Coronary artery (tissue), 2 donors: ENCODE data around the gene R3HCC1L.

Experiments used
- DNase-seq: peaks from one replicate; pipeline ENCODE4 v3.0.0-alpha.2; 2017; ENCODE audit warnings: low spot score
- H3K27ac ChIP-seq, 2 donors: fragments of 200-600 bp; sonication (generic); one replicate each; pipeline ENCODE4 v1.5.1; 2016 to 2019
- H3K4me3 ChIP-seq: fragments of 200-600 bp; sonication (generic); 2 replicates; pipeline ENCODE4 v1.5.1; 2016; ENCODE audit warnings: mild to moderate bottlenecking, moderate library complexity
- TF ChIP-seq, protein P1 (sequence below): fragments of 200-600 bp; sonication (generic); IDR thresholded peaks from one replicate; pipeline ENCODE4 v1.5.1; 2019; ENCODE audit warnings: antibody characterized with exemption

R3HCC1L gene

GRCh38 chr10:98163941-98164340 is 29.5 kb downstream of the R3HCC1L start:
- TF ChIP-seq, protein P1, sequence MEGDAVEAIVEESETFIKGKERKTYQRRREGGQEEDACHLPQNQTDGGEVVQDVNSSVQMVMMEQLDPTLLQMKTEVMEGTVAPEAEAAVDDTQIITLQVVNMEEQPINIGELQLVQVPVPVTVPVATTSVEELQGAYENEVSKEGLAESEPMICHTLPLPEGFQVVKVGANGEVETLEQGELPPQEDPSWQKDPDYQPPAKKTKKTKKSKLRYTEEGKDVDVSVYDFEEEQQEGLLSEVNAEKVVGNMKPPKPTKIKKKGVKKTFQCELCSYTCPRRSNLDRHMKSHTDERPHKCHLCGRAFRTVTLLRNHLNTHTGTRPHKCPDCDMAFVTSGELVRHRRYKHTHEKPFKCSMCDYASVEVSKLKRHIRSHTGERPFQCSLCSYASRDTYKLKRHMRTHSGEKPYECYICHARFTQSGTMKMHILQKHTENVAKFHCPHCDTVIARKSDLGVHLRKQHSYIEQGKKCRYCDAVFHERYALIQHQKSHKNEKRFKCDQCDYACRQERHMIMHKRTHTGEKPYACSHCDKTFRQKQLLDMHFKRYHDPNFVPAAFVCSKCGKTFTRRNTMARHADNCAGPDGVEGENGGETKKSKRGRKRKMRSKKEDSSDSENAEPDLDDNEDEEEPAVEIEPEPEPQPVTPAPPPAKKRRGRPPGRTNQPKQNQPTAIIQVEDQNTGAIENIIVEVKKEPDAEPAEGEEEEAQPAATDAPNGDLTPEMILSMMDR, result no peak
- no peak overlapping the region for H3K27ac ChIP-seq
- H3K4me3 ChIP-seq, result no peak overlapping the region
- no peak for DNase-seq

DNA sequence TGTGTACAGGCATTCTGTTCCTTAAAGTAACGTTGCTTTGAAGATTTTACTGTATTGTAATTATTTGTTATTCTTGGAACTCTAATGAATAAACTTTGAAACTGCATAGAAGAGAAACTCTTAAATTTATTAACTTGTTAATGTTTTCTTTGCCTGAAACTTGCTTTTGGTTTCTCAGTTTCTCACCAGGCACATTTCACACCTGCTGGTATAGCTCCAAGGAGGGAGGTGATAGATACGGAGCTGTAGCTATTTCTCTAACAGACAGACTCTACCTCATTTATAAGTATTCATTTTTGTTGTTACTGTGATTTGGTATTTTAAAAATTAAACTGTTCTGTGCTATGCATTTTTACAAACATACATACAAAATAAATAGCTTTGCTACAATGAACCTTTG is 32.7 kb downstream of the R3HCC1L start:
- Histone ChIP-seq H3K27ac (no peak overlapping the region), H3K4me3 (no peak overlapping the region)
- no peak for DNase-seq
- TF ChIP-seq, protein P1, result no peak

GRCh38 chr10:98168147-98168546 is 33.7 kb downstream of the R3HCC1L start:
- Histone ChIP-seq H3K4me3 (no peak overlapping the region), H3K27ac (no peak overlapping the region)
- DNase-seq, result no peak
- TF ChIP-seq, protein P1, result no peak

DNA sequence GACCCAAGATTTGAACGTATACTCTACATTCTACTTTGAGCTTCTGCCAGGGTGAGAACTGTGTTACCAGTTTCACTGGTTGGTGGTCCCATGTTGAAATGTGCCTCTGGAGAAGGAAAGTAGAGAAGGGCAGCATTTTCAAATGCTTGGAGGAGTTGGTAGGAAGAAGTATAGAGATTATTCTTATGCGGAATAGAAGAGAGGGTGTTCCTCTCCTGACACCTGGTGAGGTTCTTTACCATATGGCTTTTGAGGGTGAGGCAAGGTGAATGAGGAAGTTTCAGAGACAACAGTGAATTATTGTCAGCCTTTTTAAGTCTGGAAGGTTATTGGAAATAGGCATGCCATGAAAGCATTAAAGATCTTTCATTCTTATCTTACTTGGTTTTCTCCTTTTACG is 34.3 kb downstream of the R3HCC1L start:
- TF ChIP-seq, protein P1, result no peak
- Histone ChIP-seq H3K27ac (no peak overlapping the region), H3K4me3 (no peak overlapping the region)
- DNase-seq, result no peak

DNA sequence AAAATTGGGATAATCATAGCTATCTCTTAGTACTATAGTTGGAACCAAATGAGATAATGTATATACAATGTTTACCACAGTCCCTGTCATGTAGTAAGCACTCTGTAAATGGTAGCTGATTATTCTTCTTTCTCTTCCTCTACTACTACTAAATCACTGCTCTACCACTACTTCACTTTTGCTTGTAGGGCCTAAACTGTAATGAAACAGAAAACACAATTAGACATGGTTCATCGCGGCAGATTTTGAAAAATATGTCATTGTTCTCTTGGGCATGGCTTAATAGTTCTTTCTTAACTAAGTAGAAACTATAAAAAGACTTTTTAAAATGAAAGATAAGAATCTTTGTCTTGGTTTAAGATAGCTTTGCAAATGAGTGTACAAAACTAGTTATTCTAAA is 34.9 kb downstream of the R3HCC1L start:
- TF ChIP-seq, protein P1, result no peak
- no peak for DNase-seq
- Histone ChIP-seq H3K27ac (no peak overlapping the region), H3K4me3 (no peak overlapping the region)

- no peak overlapping the region for H3K4me3 ChIP-seq
- TF ChIP-seq, protein P1, result peak; percentile 75
- H3K27ac ChIP-seq, result no peak overlapping the region
- no peak for DNase-seq
These were observed 36.0 kb downstream of the R3HCC1L start for GRCh38 chr10:98170249-98171117.

- TF ChIP-seq, protein P1, result no peak
- peak overlapping the region; percentile 3 for H3K4me3 ChIP-seq
These were observed 37.6 kb downstream of the R3HCC1L start for GRCh38 chr10:98172073-98172472.

More at GRCh38 chr10:98172073-98172472, 37.6 kb downstream of the R3HCC1L start:
- peak overlapping the region in 1 of 2 donors; percentile 21 for H3K27ac ChIP-seq
- no peak for DNase-seq
